ENCODE results near the gene METTL26. TPM values are rescaled to one million over a fixed set of nuclear protein-coding genes. Genes with fewer than 3 reads are reported as not detected.
A peak's percentile ranks its signal among the peaks of the same experiment; 100 is the strongest.

The METTL26 gene
- total and polyA plus RNA-seq, 9 of the 15 experiments (the other 6 are each of a cell fraction or from before 2014, with no cell fraction given) = 7.3 to 262 (median 80.9) TPM

DNA sequence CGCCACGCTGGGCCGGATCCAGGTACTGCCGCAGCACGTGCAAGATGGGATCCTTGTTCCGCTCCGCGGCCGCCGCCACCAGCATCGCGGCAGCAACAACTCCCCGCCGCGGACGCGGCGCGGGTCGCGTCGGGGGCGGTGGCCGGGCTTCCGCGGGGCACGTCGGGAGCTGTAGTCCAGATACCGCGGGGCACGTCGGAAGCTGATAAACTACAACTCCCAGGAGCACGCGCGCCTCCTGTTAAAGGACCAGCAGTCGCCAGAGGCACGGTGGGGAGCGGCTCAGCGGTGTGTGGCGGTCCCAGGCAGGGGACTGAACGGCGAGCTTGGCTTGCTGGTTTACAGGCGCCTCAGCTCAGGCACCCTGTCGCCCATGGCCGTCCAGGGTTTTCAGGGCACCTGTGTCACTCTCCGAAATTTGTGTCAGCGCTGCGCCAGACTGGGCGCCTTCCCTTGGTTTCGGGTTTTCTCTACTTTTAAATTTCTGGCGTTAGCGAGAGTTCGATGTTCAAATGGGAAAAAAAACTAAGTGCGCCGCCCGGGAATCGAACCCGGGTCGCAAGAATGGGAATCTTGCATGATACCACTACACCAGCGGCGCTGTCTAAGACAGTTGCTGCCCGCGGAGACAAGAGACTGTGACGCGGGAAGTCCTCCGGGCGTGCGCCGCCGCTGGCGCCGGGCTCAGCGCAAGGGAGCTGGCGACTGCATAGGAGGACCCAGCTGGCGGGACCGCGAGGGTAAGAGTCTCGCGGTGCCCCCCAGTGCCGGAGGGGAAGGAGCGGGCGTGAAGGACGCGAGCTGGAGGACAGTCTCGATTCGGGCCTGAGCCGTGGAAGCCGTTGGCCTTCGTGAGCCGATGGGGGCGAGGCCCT, at the start of gene METTL26 (continued):
- no peak for TF ChIP-seq MCM3 (IDR thresholded peaks at IDR 0.05)
- TF ChIP-seq HIVEP1 (CRISPR knock-in tag; IDR thresholded peaks at IDR 0.05) = no peak
- no peak for TF ChIP-seq KDM1A (IDR thresholded peaks at IDR 0.05)
- no peak for TF ChIP-seq ZNF699 (CRISPR knock-in tag; IDR thresholded peaks at IDR 0.05; ENCODE audit: insufficient replicate concordance)
- no peak for TF ChIP-seq XRCC4 (IDR thresholded peaks at IDR 0.05; ENCODE audit: extremely low read depth, insufficient read depth, insufficient read length)
- TF ChIP-seq RAD51 (IDR thresholded peaks at IDR 0.05; ENCODE audit: borderline replicate concordance, low read depth) = no peak
- no peak for TF ChIP-seq MBD2 (IDR thresholded peaks at IDR 0.05; ENCODE audit: borderline replicate concordance, low read depth)
- TF ChIP-seq ZBTB7A (IDR thresholded peaks at IDR 0.05; ENCODE audit: borderline replicate concordance, control insufficient read depth, low read depth, low read length) = peak; percentile 92
- TF ChIP-seq, protein P1, sequence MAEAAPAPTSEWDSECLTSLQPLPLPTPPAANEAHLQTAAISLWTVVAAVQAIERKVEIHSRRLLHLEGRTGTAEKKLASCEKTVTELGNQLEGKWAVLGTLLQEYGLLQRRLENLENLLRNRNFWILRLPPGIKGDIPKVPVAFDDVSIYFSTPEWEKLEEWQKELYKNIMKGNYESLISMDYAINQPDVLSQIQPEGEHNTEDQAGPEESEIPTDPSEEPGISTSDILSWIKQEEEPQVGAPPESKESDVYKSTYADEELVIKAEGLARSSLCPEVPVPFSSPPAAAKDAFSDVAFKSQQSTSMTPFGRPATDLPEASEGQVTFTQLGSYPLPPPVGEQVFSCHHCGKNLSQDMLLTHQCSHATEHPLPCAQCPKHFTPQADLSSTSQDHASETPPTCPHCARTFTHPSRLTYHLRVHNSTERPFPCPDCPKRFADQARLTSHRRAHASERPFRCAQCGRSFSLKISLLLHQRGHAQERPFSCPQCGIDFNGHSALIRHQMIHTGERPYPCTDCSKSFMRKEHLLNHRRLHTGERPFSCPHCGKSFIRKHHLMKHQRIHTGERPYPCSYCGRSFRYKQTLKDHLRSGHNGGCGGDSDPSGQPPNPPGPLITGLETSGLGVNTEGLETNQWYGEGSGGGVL (CRISPR knock-in tag; IDR thresholded peaks at IDR 0.05) = no peak
- TF ChIP-seq RBFOX2 (IDR thresholded peaks at IDR 0.05; ENCODE audit: low read depth, low read length) = peak; percentile 91
- TF ChIP-seq ETS2 (tag; IDR thresholded peaks at IDR 0.05; ENCODE audit: borderline replicate concordance, poor library complexity, severe bottlenecking) = no peak
- TF ChIP-seq, protein P2, sequence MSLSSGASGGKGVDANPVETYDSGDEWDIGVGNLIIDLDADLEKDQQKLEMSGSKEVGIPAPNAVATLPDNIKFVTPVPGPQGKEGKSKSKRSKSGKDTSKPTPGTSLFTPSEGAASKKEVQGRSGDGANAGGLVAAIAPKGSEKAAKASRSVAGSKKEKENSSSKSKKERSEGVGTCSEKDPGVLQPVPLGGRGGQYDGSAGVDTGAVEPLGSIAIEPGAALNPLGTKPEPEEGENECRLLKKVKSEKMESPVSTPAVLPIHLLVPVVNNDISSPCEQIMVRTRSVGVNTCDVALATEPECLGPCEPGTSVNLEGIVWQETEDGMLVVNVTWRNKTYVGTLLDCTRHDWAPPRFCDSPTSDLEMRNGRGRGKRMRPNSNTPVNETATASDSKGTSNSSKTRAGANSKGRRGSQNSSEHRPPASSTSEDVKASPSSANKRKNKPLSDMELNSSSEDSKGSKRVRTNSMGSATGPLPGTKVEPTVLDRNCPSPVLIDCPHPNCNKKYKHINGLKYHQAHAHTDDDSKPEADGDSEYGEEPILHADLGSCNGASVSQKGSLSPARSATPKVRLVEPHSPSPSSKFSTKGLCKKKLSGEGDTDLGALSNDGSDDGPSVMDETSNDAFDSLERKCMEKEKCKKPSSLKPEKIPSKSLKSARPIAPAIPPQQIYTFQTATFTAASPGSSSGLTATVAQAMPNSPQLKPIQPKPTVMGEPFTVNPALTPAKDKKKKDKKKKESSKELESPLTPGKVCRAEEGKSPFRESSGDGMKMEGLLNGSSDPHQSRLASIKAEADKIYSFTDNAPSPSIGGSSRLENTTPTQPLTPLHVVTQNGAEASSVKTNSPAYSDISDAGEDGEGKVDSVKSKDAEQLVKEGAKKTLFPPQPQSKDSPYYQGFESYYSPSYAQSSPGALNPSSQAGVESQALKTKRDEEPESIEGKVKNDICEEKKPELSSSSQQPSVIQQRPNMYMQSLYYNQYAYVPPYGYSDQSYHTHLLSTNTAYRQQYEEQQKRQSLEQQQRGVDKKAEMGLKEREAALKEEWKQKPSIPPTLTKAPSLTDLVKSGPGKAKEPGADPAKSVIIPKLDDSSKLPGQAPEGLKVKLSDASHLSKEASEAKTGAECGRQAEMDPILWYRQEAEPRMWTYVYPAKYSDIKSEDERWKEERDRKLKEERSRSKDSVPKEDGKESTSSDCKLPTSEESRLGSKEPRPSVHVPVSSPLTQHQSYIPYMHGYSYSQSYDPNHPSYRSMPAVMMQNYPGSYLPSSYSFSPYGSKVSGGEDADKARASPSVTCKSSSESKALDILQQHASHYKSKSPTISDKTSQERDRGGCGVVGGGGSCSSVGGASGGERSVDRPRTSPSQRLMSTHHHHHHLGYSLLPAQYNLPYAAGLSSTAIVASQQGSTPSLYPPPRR (CRISPR knock-in tag; IDR thresholded peaks at IDR 0.05; ENCODE audit: borderline replicate concordance) = no peak; the same call in 1 of the 2 replicates
- TF ChIP-seq ZBED1 (IDR thresholded peaks at IDR 0.05) = no peak; the same call in 1 of the 2 replicates
- peak; percentile 75 for TF ChIP-seq RBBP5 (IDR thresholded peaks at IDR 0.05; ENCODE audit: borderline replicate concordance, insufficient read depth, low read length, poor library complexity, severe bottlenecking)
- no peak for TF ChIP-seq STAT5B (CRISPR knock-in tag; IDR thresholded peaks at IDR 0.05)
- TF ChIP-seq SIN3A (IDR thresholded peaks at IDR 0.05; ENCODE audit: borderline replicate concordance in 2 of 2, control insufficient read depth in 1 of 2, low read depth in 2 of 2, low read length in 2 of 2) = peak; percentile 44 to 92; a peak in 3 of 4 replicates
- peak; percentile 77 for TF ChIP-seq SAP30 (IDR thresholded peaks at IDR 0.05; ENCODE audit: borderline replicate concordance, insufficient read depth, low read depth, low read length, poor library complexity, severe bottlenecking)
- TF ChIP-seq, protein P3, sequence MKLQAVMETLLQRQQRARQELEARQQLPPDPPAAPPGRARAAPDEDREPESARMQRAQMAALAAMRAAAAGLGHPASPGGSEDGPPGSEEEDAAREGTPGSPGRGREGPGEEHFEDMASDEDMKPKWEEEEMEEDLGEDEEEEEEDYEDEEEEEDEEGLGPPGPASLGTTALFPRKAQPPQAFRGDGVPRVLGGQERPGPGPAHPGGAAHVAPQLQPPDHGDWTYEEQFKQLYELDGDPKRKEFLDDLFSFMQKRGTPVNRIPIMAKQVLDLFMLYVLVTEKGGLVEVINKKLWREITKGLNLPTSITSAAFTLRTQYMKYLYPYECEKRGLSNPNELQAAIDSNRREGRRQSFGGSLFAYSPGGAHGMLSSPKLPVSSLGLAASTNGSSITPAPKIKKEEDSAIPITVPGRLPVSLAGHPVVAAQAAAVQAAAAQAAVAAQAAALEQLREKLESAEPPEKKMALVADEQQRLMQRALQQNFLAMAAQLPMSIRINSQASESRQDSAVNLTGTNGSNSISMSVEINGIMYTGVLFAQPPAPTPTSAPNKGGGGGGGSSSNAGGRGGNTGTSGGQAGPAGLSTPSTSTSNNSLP (IDR thresholded peaks at IDR 0.05; ENCODE audit: borderline replicate concordance, low read depth, low read length) = no peak
